Measurements from ENCODE around the gene LAMB3. TPM values are rescaled to one million over a fixed set of nuclear protein-coding genes. Genes with fewer than 3 reads are reported as not detected.

LAMB3 gene
- polyA plus RNA-seq, 1 experiment, result 4.4 TPM

DNA sequence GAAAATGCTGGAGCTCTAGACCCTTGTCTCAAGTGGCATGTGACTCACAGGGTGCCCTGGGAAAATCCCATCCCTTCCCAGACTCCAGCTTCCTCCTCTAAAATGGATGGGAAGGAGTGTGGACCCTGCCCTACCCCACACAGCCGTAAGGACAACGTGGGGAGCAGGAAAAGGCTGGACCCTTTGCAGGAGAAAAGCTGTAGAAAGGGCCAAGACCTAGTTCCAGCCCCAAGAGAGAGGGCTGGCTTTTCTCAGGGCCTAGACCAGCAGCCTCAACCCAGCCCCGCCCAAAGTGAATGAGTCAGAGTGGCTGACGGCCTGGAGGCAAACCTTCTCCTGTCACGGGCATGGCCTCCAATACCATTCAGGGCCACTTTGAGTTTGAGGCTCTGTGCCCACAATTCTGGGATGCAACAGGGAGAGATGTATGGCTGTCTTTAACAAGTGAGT lies 1.1 kb downstream of the LAMB3 start:
- no peaks in the 10 kb centered on the region; the same call in 1 of the 2 replicates for H3K27me3 ChIP-seq (ENCODE audit: control insufficient read depth, insufficient read depth, low read length)
- CTCF ChIA-PET, result interaction anchor here (1.0 to 1.7 kb wide), 3 partner anchors 11 to 24 kb away, joined by 3 to 9 read pairs (median 5); partner anchors contain the start of gene G0S2
- POLR2A ChIA-PET, result no interaction called here
- DNase-seq (ENCODE audit: low read depth), result peak; percentile 19
- no peak for TF ChIP-seq CTCF (IDR thresholded peaks at IDR 0.05; ENCODE audit: insufficient read depth, low read depth, low read length)
- H3K4me3 ChIP-seq (ENCODE audit: low read depth, low read length), result no peak overlapping the region
- no peaks in the 10 kb centered on the region for H3K36me3 ChIP-seq (ENCODE audit: control insufficient read depth, insufficient read depth, low read length)

DNA sequence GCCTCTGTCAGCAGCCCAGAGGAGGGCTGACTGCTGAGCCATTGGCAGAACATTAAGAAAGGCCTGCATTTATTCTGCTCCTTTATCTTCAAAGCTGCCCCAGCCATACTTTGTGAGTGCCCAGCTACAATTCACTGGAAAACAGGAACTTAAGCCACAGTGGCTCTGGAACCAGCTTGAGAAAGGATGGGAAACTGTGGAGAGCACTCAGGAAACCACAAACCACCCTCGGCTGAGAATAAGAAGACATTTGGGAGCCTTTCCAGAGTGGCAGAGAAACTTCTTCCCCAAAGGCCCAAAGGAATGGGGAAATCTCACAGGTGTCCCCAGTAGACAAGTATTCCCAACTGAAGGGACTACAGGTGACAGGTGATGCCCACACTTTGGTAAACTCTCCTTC lies 1.8 kb downstream of the LAMB3 start:
- Histone ChIP-seq H3K27me3 (ENCODE audit: control insufficient read depth, insufficient read depth, low read length) (no peaks in the 10 kb centered on the region; the same call in 1 of the 2 replicates), H3K4me3 (ENCODE audit: low read depth, low read length) (no peak overlapping the region), H3K36me3 (ENCODE audit: control insufficient read depth, insufficient read depth, low read length) (no peaks in the 10 kb centered on the region)
- ChIA-PET CTCF (interaction anchor here (0.6 to 1.7 kb wide), 5 partner anchors 11 to 1557 kb away, joined by 3 to 9 read pairs (median 3); no protein-coding TSS in a partner anchor), POLR2A (no interaction called here)
- DNase-seq (ENCODE audit: low read depth), result no peak
- TF ChIP-seq CTCF (IDR thresholded peaks at IDR 0.05; ENCODE audit: insufficient read depth, low read depth, low read length), result no peak

DNA sequence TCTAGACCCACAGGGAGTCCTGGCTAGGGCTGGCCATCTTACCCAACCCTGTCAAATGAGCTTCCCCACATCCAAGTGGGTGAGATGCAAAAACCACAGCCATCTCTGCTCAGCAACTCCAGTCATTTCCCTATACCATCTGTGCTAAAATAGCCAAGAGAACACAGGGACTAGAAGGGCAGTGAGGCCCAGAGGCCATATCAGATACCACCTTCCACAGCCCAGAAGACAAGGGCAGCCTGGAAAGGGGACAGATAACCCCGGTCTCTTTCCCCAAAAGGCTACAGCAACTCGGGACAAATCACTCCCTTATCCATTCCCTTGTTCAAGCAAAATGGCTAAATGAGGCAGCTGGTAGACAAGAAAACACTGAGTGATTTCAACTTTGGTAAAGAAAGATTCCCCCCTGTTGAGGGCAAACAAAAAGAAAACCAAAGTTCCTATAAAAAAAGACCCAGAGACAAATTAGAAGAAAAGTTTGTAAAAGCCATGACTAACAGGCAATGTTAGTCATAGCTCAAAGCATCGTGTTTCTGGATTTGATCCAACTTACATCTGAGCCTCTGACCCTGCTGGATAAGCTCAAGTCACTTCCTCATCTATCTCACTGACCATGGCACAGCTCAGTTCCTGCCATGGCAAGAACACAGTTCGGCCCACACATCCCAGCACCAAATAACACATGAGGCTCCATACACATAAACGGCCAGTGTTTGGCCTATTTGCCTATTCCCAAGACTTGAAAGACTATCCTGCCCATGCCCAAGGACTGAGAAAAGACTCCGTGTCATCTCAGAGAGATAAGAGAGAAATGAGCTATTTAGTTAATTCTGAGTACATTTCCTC lies 3.1 kb downstream of the LAMB3 start:
- POLR2A ChIA-PET, result no interaction called here
- peak; percentile 64 for DNase-seq (ENCODE audit: low read depth)
- Histone ChIP-seq H3K27me3 (ENCODE audit: control insufficient read depth, insufficient read depth, low read length) (no peaks in the 10 kb centered on the region; the same call in 1 of the 2 replicates), H3K36me3 (ENCODE audit: control insufficient read depth, insufficient read depth, low read length) (no peaks in the 10 kb centered on the region), H3K4me3 (ENCODE audit: low read depth, low read length) (no peak overlapping the region)
- no peak for TF ChIP-seq CTCF (IDR thresholded peaks at IDR 0.05; ENCODE audit: insufficient read depth, low read depth, low read length)
- CTCF ChIA-PET, result interaction anchor here (0.8 to 1.9 kb wide), 6 partner anchors 22 to 99 kb away, joined by 3 to 7 read pairs (median 4); partner anchors contain the start of gene G0S2

DNA sequence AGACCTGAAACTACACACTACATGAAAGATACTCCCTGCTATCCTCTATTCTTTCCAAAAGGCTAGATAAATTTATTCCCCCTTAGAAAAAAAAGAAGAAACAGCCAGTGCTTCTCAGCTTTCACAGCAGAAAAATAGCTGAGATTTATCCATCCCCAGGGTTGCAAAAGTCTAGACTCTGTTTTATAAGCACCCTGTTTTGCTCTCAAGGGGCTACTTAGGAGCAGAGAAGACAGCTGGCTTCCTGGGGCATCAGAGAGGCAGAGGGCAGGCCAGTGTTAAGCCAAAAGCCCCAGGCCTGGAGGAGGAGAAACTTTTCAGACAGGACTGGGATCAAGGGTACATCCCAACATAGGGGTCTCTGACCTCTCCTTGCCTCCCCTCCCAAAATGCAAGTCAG lies 3.9 kb downstream of the LAMB3 start:
- no peak for TF ChIP-seq CTCF (IDR thresholded peaks at IDR 0.05; ENCODE audit: insufficient read depth, low read depth, low read length)
- POLR2A ChIA-PET, result no interaction called here
- Histone ChIP-seq H3K36me3 (ENCODE audit: control insufficient read depth, insufficient read depth, low read length) (no peaks in the 10 kb centered on the region), H3K27me3 (ENCODE audit: control insufficient read depth, insufficient read depth, low read length) (no peaks in the 10 kb centered on the region; the same call in 1 of the 2 replicates), H3K4me3 (ENCODE audit: low read depth, low read length) (no peak overlapping the region)
- CTCF ChIA-PET, result interaction anchor here (1.8 to 1.9 kb wide), 2 partner anchors 21 to 45 kb away, joined by 5 to 7 read pairs; no protein-coding TSS in a partner anchor
- no peak for DNase-seq (ENCODE audit: low read depth)

DNA sequence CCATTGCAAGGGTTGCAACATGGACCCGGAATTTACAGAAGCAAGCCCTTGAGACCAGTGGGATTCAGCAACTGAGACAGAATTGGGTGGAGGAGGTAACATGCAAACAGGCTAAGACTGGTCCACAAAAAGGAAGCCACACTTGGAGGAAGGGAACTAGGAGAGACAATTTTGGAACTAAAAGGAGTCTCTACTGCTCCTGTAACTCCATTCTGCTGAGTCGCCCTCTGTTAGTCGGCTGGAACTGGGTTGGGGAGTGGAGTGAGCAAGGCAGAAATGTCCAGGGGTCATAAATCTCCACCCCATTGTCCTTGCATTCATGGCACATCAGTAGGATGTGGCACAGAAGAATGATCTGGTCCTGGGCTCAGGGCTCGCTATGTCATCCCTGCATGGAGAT lies 5.1 kb downstream of the LAMB3 start:
- Histone ChIP-seq H3K4me3 (ENCODE audit: low read depth, low read length) (no peak overlapping the region), H3K27me3 (ENCODE audit: control insufficient read depth, insufficient read depth, low read length) (no peaks in the 10 kb centered on the region), H3K36me3 (ENCODE audit: control insufficient read depth, insufficient read depth, low read length) (no peaks in the 10 kb centered on the region)
- CTCF ChIA-PET, result interaction anchor here (0.6 to 2.3 kb wide), 4 partner anchors 11 to 45 kb away, joined by 3 to 6 read pairs (median 4); partner anchors contain the start of gene G0S2
- POLR2A ChIA-PET, result no interaction called here
- TF ChIP-seq CTCF (IDR thresholded peaks at IDR 0.05; ENCODE audit: insufficient read depth, low read depth, low read length), result no peak
- no peak for DNase-seq (ENCODE audit: low read depth)

Measured in BJ (cell line).